Measurements from ENCODE around the gene DRD2. TPM values are rescaled to one million over a fixed set of nuclear protein-coding genes. Genes with fewer than 3 reads are reported as not detected.

DRD2 gene
- total and polyA plus RNA-seq, 2 experiments from 2014 or later: 0.07 to 0.24 TPM

DNA sequence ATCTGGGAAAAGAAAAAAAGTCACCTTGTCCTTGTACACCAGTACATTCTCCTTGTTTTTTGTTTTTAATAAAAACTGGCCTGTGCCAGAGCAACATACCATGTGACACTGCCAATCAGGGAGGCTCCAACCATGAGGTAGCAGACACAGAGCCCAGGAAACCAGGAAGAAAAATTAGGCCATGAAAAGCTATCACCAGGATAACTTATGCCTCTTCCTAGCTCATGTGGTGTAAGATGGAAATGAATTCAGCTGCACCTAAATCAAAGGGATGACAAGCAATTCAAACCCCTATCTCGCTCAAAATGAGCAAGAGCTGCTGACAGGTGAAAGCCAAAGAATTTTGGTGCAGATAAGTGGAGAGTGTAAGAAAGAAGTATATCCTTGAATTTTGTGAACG, 7.7 kb downstream of the DRD2 start:
- H3K36me3 ChIP-seq: no peaks in the 10 kb centered on the region
- TF ChIP-seq, protein P1, sequence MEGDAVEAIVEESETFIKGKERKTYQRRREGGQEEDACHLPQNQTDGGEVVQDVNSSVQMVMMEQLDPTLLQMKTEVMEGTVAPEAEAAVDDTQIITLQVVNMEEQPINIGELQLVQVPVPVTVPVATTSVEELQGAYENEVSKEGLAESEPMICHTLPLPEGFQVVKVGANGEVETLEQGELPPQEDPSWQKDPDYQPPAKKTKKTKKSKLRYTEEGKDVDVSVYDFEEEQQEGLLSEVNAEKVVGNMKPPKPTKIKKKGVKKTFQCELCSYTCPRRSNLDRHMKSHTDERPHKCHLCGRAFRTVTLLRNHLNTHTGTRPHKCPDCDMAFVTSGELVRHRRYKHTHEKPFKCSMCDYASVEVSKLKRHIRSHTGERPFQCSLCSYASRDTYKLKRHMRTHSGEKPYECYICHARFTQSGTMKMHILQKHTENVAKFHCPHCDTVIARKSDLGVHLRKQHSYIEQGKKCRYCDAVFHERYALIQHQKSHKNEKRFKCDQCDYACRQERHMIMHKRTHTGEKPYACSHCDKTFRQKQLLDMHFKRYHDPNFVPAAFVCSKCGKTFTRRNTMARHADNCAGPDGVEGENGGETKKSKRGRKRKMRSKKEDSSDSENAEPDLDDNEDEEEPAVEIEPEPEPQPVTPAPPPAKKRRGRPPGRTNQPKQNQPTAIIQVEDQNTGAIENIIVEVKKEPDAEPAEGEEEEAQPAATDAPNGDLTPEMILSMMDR (IDR thresholded peaks at IDR 0.05; ENCODE audit: low read depth, low read length): no peak
- H3K27me3 ChIP-seq: peaks cover 4% of the 10 kb centered on the region
- H3K27ac ChIP-seq: no peak overlapping the region
- H3K4me1 ChIP-seq (ENCODE audit: low read depth): no peaks in the 10 kb centered on the region
- H3K4me3 ChIP-seq: no peak overlapping the region
- no peak for DNase-seq (ENCODE audit: low read depth in 1 of 2, low spot score in 1 of 2)
- H3K9me3 ChIP-seq (ENCODE audit: low read depth): no peaks in the 10 kb centered on the region

DNA sequence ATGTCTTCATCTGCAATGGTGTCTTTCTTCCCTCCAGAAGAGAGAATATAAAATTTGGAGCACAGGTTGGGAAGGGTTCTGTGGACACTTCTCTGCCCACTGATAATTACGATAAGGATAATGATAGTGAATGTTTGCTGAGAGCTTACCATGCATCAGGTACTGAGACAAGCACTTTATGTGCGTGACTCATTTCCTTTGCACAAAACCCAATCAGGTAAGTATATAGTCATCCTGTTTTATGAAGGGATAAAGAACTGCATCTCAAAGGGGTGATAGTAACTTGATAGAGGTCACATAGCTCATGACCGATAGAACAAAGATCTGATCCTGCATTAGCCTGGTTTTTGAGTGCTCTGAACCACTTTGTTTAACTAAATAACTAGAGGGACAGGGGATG, 9.4 kb downstream of the DRD2 start:
- Histone ChIP-seq H3K27ac (no peak overlapping the region), H3K4me3 (no peak overlapping the region), H3K4me1 (ENCODE audit: low read depth) (no peaks in the 10 kb centered on the region), H3K27me3 (peaks cover 3% of the 10 kb centered on the region), H3K36me3 (no peaks in the 10 kb centered on the region), H3K9me3 (ENCODE audit: low read depth) (no peaks in the 10 kb centered on the region)
- DNase-seq (ENCODE audit: low read depth in 1 of 2, low spot score in 1 of 2): no peak
- TF ChIP-seq, protein P1 (IDR thresholded peaks at IDR 0.05; ENCODE audit: low read depth, low read length): no peak

DNA sequence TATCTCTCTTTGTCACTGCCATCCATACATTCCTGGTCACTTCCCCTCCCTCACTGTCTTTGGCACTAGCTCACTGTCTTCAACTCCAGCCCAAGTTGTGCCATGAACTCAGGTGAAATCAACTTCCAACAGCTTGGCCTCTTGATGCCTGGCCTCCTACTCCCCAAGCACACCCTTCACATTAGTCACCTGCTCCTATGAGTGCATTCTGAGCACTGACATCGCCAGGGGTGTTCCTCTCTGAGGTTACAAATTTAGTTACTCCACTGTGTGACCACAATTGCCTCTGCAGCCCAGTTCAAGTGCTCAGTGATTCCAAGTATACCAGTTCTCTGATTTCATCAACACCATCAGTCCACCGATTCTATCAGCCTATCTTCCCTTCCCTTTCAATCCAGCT, 10.8 kb downstream of the DRD2 start:
- Histone ChIP-seq H3K4me3 (no peak overlapping the region), H3K27ac (no peak overlapping the region), H3K36me3 (no peaks in the 10 kb centered on the region), H3K4me1 (ENCODE audit: low read depth) (no peaks in the 10 kb centered on the region), H3K27me3 (peaks cover 3% of the 10 kb centered on the region), H3K9me3 (ENCODE audit: low read depth) (no peaks in the 10 kb centered on the region)
- no peak for DNase-seq (ENCODE audit: low read depth in 1 of 2, low spot score in 1 of 2)
- TF ChIP-seq, protein P1 (IDR thresholded peaks at IDR 0.05; ENCODE audit: low read depth, low read length): no peak

DNA sequence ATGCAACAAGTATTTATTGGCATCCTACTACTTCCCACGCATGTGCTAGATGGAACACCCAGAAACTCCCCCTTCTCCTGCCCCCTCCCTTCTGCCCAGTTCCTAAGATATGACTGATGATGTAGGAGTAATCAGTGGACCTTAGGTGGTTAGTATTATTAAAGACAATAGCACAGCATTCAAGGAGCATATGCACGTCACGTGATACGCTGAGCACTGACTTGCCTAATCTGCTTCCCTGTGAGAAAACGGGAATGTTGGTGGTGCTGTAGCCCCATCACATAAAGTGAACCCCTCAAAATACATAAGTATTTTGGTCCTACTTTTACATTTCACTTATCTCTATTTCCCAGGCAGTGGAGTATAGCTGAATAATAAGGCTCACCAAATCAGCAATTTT, 12.4 kb downstream of the DRD2 start:
- Histone ChIP-seq H3K4me1 (ENCODE audit: low read depth) (no peaks in the 10 kb centered on the region), H3K27ac (no peak overlapping the region), H3K4me3 (no peak overlapping the region), H3K36me3 (no peaks in the 10 kb centered on the region), H3K27me3 (peaks cover 3% of the 10 kb centered on the region), H3K9me3 (ENCODE audit: low read depth) (no peaks in the 10 kb centered on the region)
- DNase-seq (ENCODE audit: low read depth in 1 of 2, low spot score in 1 of 2): no peak
- TF ChIP-seq, protein P1 (IDR thresholded peaks at IDR 0.05; ENCODE audit: low read depth, low read length): no peak

GRCh38 chr11:113461639-113462038, 13.6 kb downstream of the DRD2 start:
- Histone ChIP-seq H3K27me3 (peaks cover 3% of the 10 kb centered on the region), H3K36me3 (no peaks in the 10 kb centered on the region), H3K4me3 (no peak overlapping the region), H3K27ac (no peak overlapping the region), H3K4me1 (ENCODE audit: low read depth) (no peaks in the 10 kb centered on the region), H3K9me3 (ENCODE audit: low read depth) (no peaks in the 10 kb centered on the region)
- no peak for DNase-seq (ENCODE audit: low read depth in 1 of 2, low spot score in 1 of 2)
- TF ChIP-seq, protein P1 (IDR thresholded peaks at IDR 0.05; ENCODE audit: low read depth, low read length): no peak

- no peak for DNase-seq (ENCODE audit: low read depth in 1 of 2, low spot score in 1 of 2)
- no peaks in the 10 kb centered on the region for H3K36me3 ChIP-seq
- TF ChIP-seq, protein P1 (IDR thresholded peaks at IDR 0.05; ENCODE audit: low read depth, low read length): no peak
- no peak overlapping the region for H3K4me3 ChIP-seq
- H3K27me3 ChIP-seq: peaks cover 3% of the 10 kb centered on the region
- H3K27ac ChIP-seq: no peak overlapping the region
- H3K9me3 ChIP-seq (ENCODE audit: low read depth): no peaks in the 10 kb centered on the region
- no peaks in the 10 kb centered on the region for H3K4me1 ChIP-seq (ENCODE audit: low read depth)
Observed at GRCh38 chr11:113460469-113460868, 14.7 kb downstream of the DRD2 start.
